K562 (cell line): ENCODE data around the gene DAAM1. TPM values are rescaled to one million over a fixed set of nuclear protein-coding genes. Genes with fewer than 3 reads are reported as not detected.

ENCODE experiments used
- ATAC-seq: fragments of 200-7000 bp; cut with Tn5 transposase; 3 replicates; pipeline ENCODE4 v1.9.1; 2020; ENCODE audit warnings: moderate library complexity
- BruUV-seq: library from RNA; stranded (reverse); fragments of 400-500 nt; replicated peaks from 2 replicates; lab custom pipeline; 2021; lab: Mats Ljungman, UMichigan
- CTCF ChIA-PET: fragments of 300-600 bp; formaldehyde crosslinking; extraction: SDS; loops from one replicate; lab custom pipeline; 2021; ENCODE audit warnings: low intra/inter-chr PET ratio; lab: Yijun Ruan, JAX
- POLR2A ChIA-PET: fragments of 300-600, 350-650 bp; sonication (Branson Sonifier 250); formaldehyde crosslinking; extraction: SDS; loops from one replicate; lab custom pipeline; 2021; ENCODE audit warnings: antibody characterized with exemption, inconsistent platforms; lab: Yijun Ruan, JAX
- DNase-seq, 4 experiments: peaks; one replicate each; pipeline versions ENCODE4 v3.0.0 to v3.0.0-alpha.2; 2011 to 2018; ENCODE audit warnings: low spot score in 3 of 4, mixed read lengths in 3 of 4; ENCODE audit errors: extremely low read depth in 1 of 4
- FAIRE-seq: peaks from 2 replicates; lab custom pipeline; 2011; peaks lifted over from hg19 to GRCh38; lab: Jason Lieb, UNC
- H2AFZ ChIP-seq: 2 replicates; pipeline ENCODE4 v1.6.0; 2011; ENCODE audit warnings: low read depth, low read length, control low read depth, inconsistent platforms
- H3K27ac ChIP-seq: fragments of 200-600 bp; 3 replicates; pipeline ENCODE4 v1.8.0; 2011; ENCODE audit warnings: low read depth, mild to moderate bottlenecking, control low read depth, inconsistent platforms, low read length, moderate library complexity, mixed read lengths; ENCODE audit errors: extremely low read depth
- H3K27me3 ChIP-seq, 2 experiments: fragments of 300-600 bp in 1 of 2; 2 replicates in 1 of 2; 3 replicates in 1 of 2; pipeline versions ENCODE4 v1.6.0 to v1.8.0; 2011; ENCODE audit warnings: inconsistent platforms in 2 of 2, low read length in 2 of 2, mild to moderate bottlenecking in 1 of 2, mixed read lengths in 1 of 2, moderate library complexity in 1 of 2; ENCODE audit not compliant: control insufficient read depth in 2 of 2, insufficient read depth in 2 of 2
- H3K36me3 ChIP-seq: fragments of 300-600 bp; 3 replicates; pipeline ENCODE4 v1.8.0; 2011; ENCODE audit warnings: mild to moderate bottlenecking, low read length, inconsistent platforms; ENCODE audit not compliant: control insufficient read depth, insufficient read depth
- H3K4me1 ChIP-seq, 2 experiments: fragments of 200-600 bp in 1 of 2; replicated peaks in 1 of 2; 2 replicates in 1 of 2; 3 replicates in 1 of 2; pipeline versions ENCODE4 v1.5.1 to v1.8.0; 2011; ENCODE audit warnings: inconsistent platforms in 2 of 2, low read length in 2 of 2, mild to moderate bottlenecking in 1 of 2, mixed read lengths in 1 of 2, moderate library complexity in 1 of 2; ENCODE audit not compliant: control insufficient read depth in 2 of 2, insufficient read depth in 2 of 2
- H3K4me2 ChIP-seq: 2 replicates; pipeline ENCODE4 v1.6.1; 2011; ENCODE audit warnings: low read length, control low read depth, inconsistent platforms, mixed read lengths; ENCODE audit not compliant: insufficient read depth
- H3K4me3 ChIP-seq: fragments of 200-600 bp; sonication (generic), shearing (Covaris generic); 2 replicates; pipeline ENCODE4 v1.5.1; 2016; ENCODE audit warnings: control low read depth, inconsistent platforms
- H3K79me2 ChIP-seq: fragments of 200-600 bp; 3 replicates; pipeline ENCODE4 v1.8.0; 2011; ENCODE audit warnings: low read length, inconsistent platforms; ENCODE audit not compliant: control insufficient read depth, insufficient read depth
- H3K9ac ChIP-seq, 2 experiments: 2 replicates each; pipeline versions ENCODE4 v1.6.0 to v1.6.1; 2011; ENCODE audit warnings: low read depth in 2 of 2, low read length in 2 of 2, control low read depth in 1 of 2, inconsistent platforms in 1 of 2, mild to moderate bottlenecking in 1 of 2, mixed read lengths in 1 of 2; ENCODE audit not compliant: insufficient read depth in 1 of 2
- H3K9me1 ChIP-seq: one replicate; pipeline ENCODE4 v1.6.0; 2011; ENCODE audit warnings: inconsistent platforms, mild to moderate bottlenecking, low read length, moderate library complexity; ENCODE audit not compliant: control insufficient read depth, insufficient read depth
- H3K9me3 ChIP-seq: replicated peaks from 2 replicates; pipeline ENCODE4 v1.5.1; 2011; ENCODE audit warnings: low read depth, low read length, inconsistent platforms; ENCODE audit not compliant: control insufficient read depth, insufficient read depth
- H4K20me1 ChIP-seq: replicated peaks from 2 replicates; pipeline ENCODE4 v1.6.1; 2011; ENCODE audit warnings: low read length, inconsistent platforms, mixed read lengths; ENCODE audit not compliant: control insufficient read depth, insufficient read depth
- ATF7 ChIP-seq: fragments of 450-650 bp; IDR thresholded peaks from 2 replicates; pipeline ENCODE4 v1.7.1; 2014; ENCODE audit warnings: mild to moderate bottlenecking, moderate library complexity
- BRF2 ChIP-seq: IDR thresholded peaks from 3 replicates; pipeline ENCODE4 v1.6.1; 2011; ENCODE audit warnings: borderline replicate concordance, mild to moderate bottlenecking; ENCODE audit not compliant: insufficient read length, insufficient read depth
- FOXJ2 ChIP-seq: fragments of 200-800 bp; sonication (Bioruptor generic); IDR thresholded peaks from 2 replicates; pipeline ENCODE4 v1.6.1; 2016; ENCODE audit warnings: missing genetic modification characterization, missing compliant biosample characterization
- NR3C1 ChIP-seq: sonication (generic); formaldehyde crosslinking; IDR thresholded peaks from 2 replicates; pipeline ENCODE4 v1.8.1; 2022; ENCODE audit warnings: missing genetic modification reagents
- POLR2AphosphoS2 ChIP-seq: IDR thresholded peaks from 2 replicates; pipeline ENCODE4 v1.6.1; 2012; ENCODE audit warnings: low read length, improper control_type of control experiment
- TGIF2 ChIP-seq: sonication (generic); formaldehyde crosslinking; IDR thresholded peaks from 2 replicates; pipeline ENCODE4 v1.8.1; 2022; ENCODE audit warnings: mild to moderate bottlenecking, missing genetic modification reagents, moderate library complexity
- U2AF2 ChIP-seq: fragments of 200-400 bp; formaldehyde crosslinking; optimal IDR thresholded peaks from 2 replicates; pipeline ENCODE3; 2017; ENCODE audit warnings: low read depth, mild to moderate bottlenecking, low read length
- ZFP36 ChIP-seq: fragments of 150-350 bp; IDR thresholded peaks from 2 replicates; pipeline ENCODE4 v1.6.1; 2018; ENCODE audit warnings: low read length, low read depth; ENCODE audit not compliant: partially characterized antibody
- ZNF133 ChIP-seq: fragments of 250-450 bp; sonication (Bioruptor Pico); IDR thresholded peaks from 2 replicates; pipeline ENCODE4 v1.4.0; 2020; ENCODE audit warnings: mild to moderate bottlenecking
- ZNF274 ChIP-seq: IDR thresholded peaks from 2 replicates; pipeline ENCODE4 v1.6.1; 2011; ENCODE audit warnings: low read depth, mild to moderate bottlenecking, low read length, moderate library complexity, borderline replicate concordance
- ZNF699 ChIP-seq: fragments of 250-450 bp; sonication (Bioruptor Pico); IDR thresholded peaks from 2 replicates; pipeline ENCODE4 v1.8.0; 2021; ENCODE audit warnings: mild to moderate bottlenecking, moderate library complexity; ENCODE audit not compliant: insufficient replicate concordance
- ZNF766 ChIP-seq: fragments of 200-800 bp; sonication (Bioruptor generic); conservative IDR thresholded peaks from 2 replicates; pipeline ENCODE4 v1.6.1; 2016; ENCODE audit warnings: missing genetic modification characterization, missing compliant biosample characterization
- WGBS: fragments of 100-300 bp; shearing (Covaris generic); methylation state at CpG from one replicate; pipeline ENCODE4 v1.1.6; 2016; ENCODE audit warnings: low coverage, mixed read lengths; ENCODE audit not compliant: insufficient coverage; ENCODE audit errors: missing lambda C conversion rate; 5-methylcytosine and 5-hydroxymethylcytosine counted together
- in situ Hi-C: fragments of 300-500 bp; cut with MboI; formaldehyde crosslinking; loops from 4 replicates; pipeline ENCODE4 v1.15.0; 2018; ENCODE audit warnings: inconsistent platforms, mixed read lengths
- intact Hi-C: fragments of 100-400 bp; cut with micrococcal nuclease; formaldehyde crosslinking; loops from 2 replicates; pipeline ENCODE4 v1.14.2; 2022
- polyA plus RNA-seq, 8 experiments: library from polyadenylated mRNA; depleted of rRNA in 4 of 8; stranded (reverse) in 5 of 8; unstranded in 3 of 8; fragments of >200 nt; fragmentation: Nextera tagmentation in 2 of 8; fragmentation: Illumina TruSeq in 1 of 8; extraction: Ambion mirVana in 2 of 8; extraction: Trizol in 1 of 8; gene quantifications; 2 replicates each; pipeline versions ENCODE4 v1.2.1 to v1.2.3, GENCODE V29; 2011 to 2014; ENCODE audit warnings: inconsistent platforms in 1 of 8, missing spikeins in 1 of 8
- total RNA-seq, 7 experiments: library from RNA; depleted of rRNA in 6 of 7; stranded (reverse); fragments of >200 nt in 6 of 7; fragmentation: Illumina TruSeq in 2 of 7; extraction: Trizol in 2 of 7; gene quantifications; 2 replicates each; pipeline versions ENCODE4 v1.2.1 to v1.2.3, GENCODE V29; 2011 to 2021; ENCODE audit warnings: low replicate concordance in 1 of 7
- TF ChIP-seq, protein P1 (sequence below): fragments of 450-650 bp; IDR thresholded peaks from 2 replicates; pipeline ENCODE4 v1.6.1; 2017; ENCODE audit warnings: mild to moderate bottlenecking, moderate library complexity
- TF ChIP-seq, protein P2 (sequence below): fragments of 450-650 bp; IDR thresholded peaks from 2 replicates; pipeline ENCODE4 v1.6.1; 2017; ENCODE audit warnings: antibody characterized with exemption

DAAM1 gene
- total and polyA plus RNA-seq, 9 of the 15 experiments (the other 6 are each of a cell fraction or from before 2014, with no cell fraction given): 3.6 to 11.6 (median 6.7) TPM

GRCh38 chr14:59332727-59333126 is 144.3 kb downstream of the DAAM1 start:
- H2AFZ ChIP-seq: no peak overlapping the region
- no peak for DNase-seq
- H3K4me1 ChIP-seq: no peaks in the 10 kb centered on the region
- no peaks in the 10 kb centered on the region for H3K9me3 ChIP-seq
- POLR2A ChIA-PET: no interaction called here
- 50% methylated on average over 2 of the region's 2 CpGs for WGBS
- intact Hi-C loops: no loop called here
- no peak overlapping the region for H3K4me2 ChIP-seq
- no peaks in the 10 kb centered on the region for H3K27me3 ChIP-seq
- no peaks in the 10 kb centered on the region for H3K9me1 ChIP-seq
- no peak overlapping the region for H3K4me3 ChIP-seq
- CTCF ChIA-PET: no interaction called here
- no peak overlapping the region for H3K9ac ChIP-seq
- H3K36me3 ChIP-seq: no peaks in the 10 kb centered on the region
- no peak overlapping the region for H3K27ac ChIP-seq
- in situ Hi-C loops: no loop called here
- no TSS peak for BruUV-seq
- FAIRE-seq: no peak
- no peak for ATAC-seq
- H4K20me1 ChIP-seq: no peaks in the 10 kb centered on the region
- no peaks in the 10 kb centered on the region for H3K79me2 ChIP-seq
- no peak for TF ChIP-seq NR3C1 (CRISPR knock-in tag)
- no peak for TF ChIP-seq TGIF2 (CRISPR knock-in tag)
- no peak for TF ChIP-seq ATF7
- no peak for TF ChIP-seq ZNF274
- TF ChIP-seq, protein P1, sequence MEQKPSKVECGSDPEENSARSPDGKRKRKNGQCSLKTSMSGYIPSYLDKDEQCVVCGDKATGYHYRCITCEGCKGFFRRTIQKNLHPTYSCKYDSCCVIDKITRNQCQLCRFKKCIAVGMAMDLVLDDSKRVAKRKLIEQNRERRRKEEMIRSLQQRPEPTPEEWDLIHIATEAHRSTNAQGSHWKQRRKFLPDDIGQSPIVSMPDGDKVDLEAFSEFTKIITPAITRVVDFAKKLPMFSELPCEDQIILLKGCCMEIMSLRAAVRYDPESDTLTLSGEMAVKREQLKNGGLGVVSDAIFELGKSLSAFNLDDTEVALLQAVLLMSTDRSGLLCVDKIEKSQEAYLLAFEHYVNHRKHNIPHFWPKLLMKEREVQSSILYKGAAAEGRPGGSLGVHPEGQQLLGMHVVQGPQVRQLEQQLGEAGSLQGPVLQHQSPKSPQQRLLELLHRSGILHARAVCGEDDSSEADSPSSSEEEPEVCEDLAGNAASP: no peak
- TF ChIP-seq ZNF699 (CRISPR knock-in tag): no peak
- TF ChIP-seq ZFP36: no peak
- no peak for TF ChIP-seq FOXJ2 (tag)
- TF ChIP-seq POLR2AphosphoS2: no peak
- TF ChIP-seq, protein P2, sequence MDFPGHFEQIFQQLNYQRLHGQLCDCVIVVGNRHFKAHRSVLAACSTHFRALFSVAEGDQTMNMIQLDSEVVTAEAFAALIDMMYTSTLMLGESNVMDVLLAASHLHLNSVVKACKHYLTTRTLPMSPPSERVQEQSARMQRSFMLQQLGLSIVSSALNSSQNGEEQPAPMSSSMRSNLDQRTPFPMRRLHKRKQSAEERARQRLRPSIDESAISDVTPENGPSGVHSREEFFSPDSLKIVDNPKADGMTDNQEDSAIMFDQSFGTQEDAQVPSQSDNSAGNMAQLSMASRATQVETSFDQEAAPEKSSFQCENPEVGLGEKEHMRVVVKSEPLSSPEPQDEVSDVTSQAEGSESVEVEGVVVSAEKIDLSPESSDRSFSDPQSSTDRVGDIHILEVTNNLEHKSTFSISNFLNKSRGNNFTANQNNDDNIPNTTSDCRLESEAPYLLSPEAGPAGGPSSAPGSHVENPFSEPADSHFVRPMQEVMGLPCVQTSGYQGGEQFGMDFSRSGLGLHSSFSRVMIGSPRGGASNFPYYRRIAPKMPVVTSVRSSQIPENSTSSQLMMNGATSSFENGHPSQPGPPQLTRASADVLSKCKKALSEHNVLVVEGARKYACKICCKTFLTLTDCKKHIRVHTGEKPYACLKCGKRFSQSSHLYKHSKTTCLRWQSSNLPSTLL: no peak
- TF ChIP-seq ZNF766: no peak
- no peak for TF ChIP-seq U2AF2
- no peak for TF ChIP-seq BRF2
- no peak for TF ChIP-seq ZNF133
